PFSK-1 (cell line): ENCODE measurements around the gene SORCS1.

Experiments
- FOXP2 ChIP-seq: optimal IDR thresholded peaks from 2 replicates; pipeline ENCODE3; 2011; ENCODE audit warnings: borderline replicate concordance, control low read depth, inconsistent platforms; ENCODE audit not compliant: insufficient read depth; ENCODE audit errors: extremely low read length, extremely low read depth
- POLR2AphosphoS5 ChIP-seq: IDR thresholded peaks from 2 replicates; pipeline ENCODE4 v1.6.1; 2012; ENCODE audit warnings: low read depth, mild to moderate bottlenecking, control low read depth, low read length, moderate library complexity
- REST ChIP-seq, 2 experiments: IDR thresholded peaks; 2 replicates each; pipeline versions ENCODE4 v1.6.1 to v1.8.0; 2011 to 2012; ENCODE audit warnings: low read depth in 2 of 2, low read length in 2 of 2, control low read depth in 1 of 2, inconsistent platforms in 1 of 2, mild to moderate bottlenecking in 1 of 2, moderate library complexity in 1 of 2; ENCODE audit not compliant: insufficient read depth in 1 of 2
- SIN3A ChIP-seq: IDR thresholded peaks from 2 replicates; pipeline ENCODE4 v1.6.1; 2012; ENCODE audit warnings: mild to moderate bottlenecking, low read length, moderate library complexity, borderline replicate concordance; ENCODE audit not compliant: insufficient read depth
- TAF1 ChIP-seq: IDR thresholded peaks from 2 replicates; pipeline ENCODE4 v1.6.1; 2012; ENCODE audit warnings: low read length, control low read depth, borderline replicate concordance; ENCODE audit not compliant: insufficient read depth

SORCS1 gene

GRCh38 chr10:106938513-106938912 is 226.0 kb downstream of the SORCS1 start:
- no peak for TF ChIP-seq TAF1
- TF ChIP-seq POLR2AphosphoS5: no peak
- no peak for TF ChIP-seq FOXP2
- TF ChIP-seq REST (IDR thresholded peaks at IDR 0.05; ENCODE audit: insufficient read depth in 1 of 2, low read depth in 2 of 2, low read length in 2 of 2): no peak
- TF ChIP-seq SIN3A: no peak

DNA sequence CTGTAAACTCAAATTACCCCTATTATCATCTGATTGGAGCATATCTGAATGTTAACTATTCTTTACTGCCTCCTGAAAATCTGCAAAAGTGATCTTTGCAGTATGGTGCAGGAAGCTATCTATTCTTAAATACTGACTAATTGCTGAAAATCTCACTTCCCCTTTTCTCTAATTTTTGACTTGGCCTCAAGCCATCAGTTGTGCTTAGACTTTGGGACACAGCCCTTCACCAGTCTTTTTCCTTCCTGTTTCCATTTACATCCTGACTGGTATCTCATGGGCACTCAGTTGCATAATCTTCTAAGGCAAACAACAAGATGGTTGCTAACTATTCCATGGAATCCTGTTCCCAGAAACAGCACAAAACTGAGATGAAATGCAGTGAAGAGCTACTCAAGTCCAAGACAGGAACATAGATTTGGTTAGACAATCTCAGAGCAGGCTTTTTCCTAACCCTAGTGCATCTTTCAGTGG is 228.5 kb downstream of the SORCS1 start:
- TF ChIP-seq POLR2AphosphoS5: no peak
- no peak for TF ChIP-seq REST (IDR thresholded peaks at IDR 0.05; ENCODE audit: insufficient read depth in 1 of 2, low read depth in 2 of 2, low read length in 2 of 2)
- no peak for TF ChIP-seq SIN3A
- TF ChIP-seq TAF1: no peak
- no peak for TF ChIP-seq FOXP2

DNA sequence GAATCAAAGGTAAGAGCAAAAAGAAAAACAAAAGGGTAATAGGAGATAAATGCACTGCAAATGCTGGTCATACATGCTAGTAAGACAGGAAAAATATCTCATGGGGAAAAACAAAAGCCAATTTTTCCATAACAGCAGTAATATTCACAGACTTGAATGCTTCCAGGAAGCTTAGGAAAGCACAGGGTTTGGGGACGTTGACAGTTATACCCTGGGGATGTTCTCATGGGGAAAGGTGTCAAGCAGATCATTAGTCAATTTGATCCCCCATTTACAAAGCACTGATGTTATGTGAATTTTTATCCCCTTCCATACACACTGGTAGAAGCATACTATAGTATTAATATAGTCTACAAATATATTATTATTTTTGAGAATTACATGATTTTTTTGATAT is 232.7 kb downstream of the SORCS1 start:
- TF ChIP-seq TAF1: no peak

GRCh38 chr10:106931159-106931852 is 233.2 kb downstream of the SORCS1 start:
- TF ChIP-seq REST (IDR thresholded peaks at IDR 0.05; ENCODE audit: insufficient read depth in 1 of 2, low read depth in 2 of 2, low read length in 2 of 2) (no peak), TAF1 (no peak), FOXP2 (no peak), SIN3A (no peak), POLR2AphosphoS5 (no peak)

GRCh38 chr10:106930751-106931150 is 233.8 kb downstream of the SORCS1 start:
- TF ChIP-seq TAF1 (no peak), SIN3A (no peak), POLR2AphosphoS5 (no peak), FOXP2 (no peak), REST (IDR thresholded peaks at IDR 0.05; ENCODE audit: insufficient read depth in 1 of 2, low read depth in 2 of 2, low read length in 2 of 2) (no peak)
